Caco-2 (cell line): ENCODE data around the gene FGD2. TPM values are rescaled to one million over a fixed set of nuclear protein-coding genes. Genes with fewer than 3 reads are reported as not detected.

Source experiments
- BruUV-seq: library from RNA; stranded (reverse); fragments of 400-500 nt; replicated peaks from 2 replicates; lab custom pipeline; 2021; lab: Mats Ljungman, UMichigan
- CTCF ChIA-PET: fragments of 300-600 bp; sonication (Branson Sonifier 250); formaldehyde crosslinking; loops from one replicate; lab custom pipeline; 2022; ENCODE audit warnings: antibody characterized with exemption; lab: Charles Lee
- POLR2A ChIA-PET: fragments of 300-600 bp; sonication (Branson Sonifier 250); formaldehyde crosslinking; loops from one replicate; lab custom pipeline; 2022; ENCODE audit warnings: antibody characterized with exemption; lab: Charles Lee
- DNase-seq, 2 experiments: peaks; one replicate each; pipeline versions ENCODE4 v3.0.0 to v3.0.0-alpha.2; 2020 to 2022
- H3K27me3 ChIP-seq: replicated peaks from 2 replicates; pipeline ENCODE4 v1.6.0; 2011; ENCODE audit warnings: low read length; ENCODE audit not compliant: control insufficient read depth, insufficient read depth
- H3K36me3 ChIP-seq: 2 replicates; pipeline ENCODE4 v1.5.1; 2011; ENCODE audit warnings: low read length; ENCODE audit not compliant: control insufficient read depth, insufficient read depth
- H3K4me1 ChIP-seq: fragments of 250-450 bp; sonication (Bioruptor Pico); 2 replicates; pipeline ENCODE4 v1.5.1; 2020; ENCODE audit warnings: mild to moderate bottlenecking
- H3K4me3 ChIP-seq: 2 replicates; pipeline ENCODE4 v1.5.1; 2011; ENCODE audit warnings: low read depth, mild to moderate bottlenecking, control low read depth, low read length
- H3K9me3 ChIP-seq: fragments of 250-450 bp; sonication (Bioruptor Pico); 2 replicates; pipeline ENCODE4 v1.5.1; 2020; ENCODE audit warnings: mild to moderate bottlenecking, moderate library complexity
- H3K27ac Mint-ChIP-seq: one replicate; pipeline ENCODE4 v1.8.0; 2022; ENCODE audit warnings: mixed read lengths; ENCODE audit not compliant: unreplicated experiment
- H3K27me3 Mint-ChIP-seq: one replicate; pipeline ENCODE4 v1.8.0; 2022; ENCODE audit warnings: mixed read lengths; ENCODE audit not compliant: insufficient read depth, unreplicated experiment
- H3K36me3 Mint-ChIP-seq: one replicate; pipeline ENCODE4 v1.8.0; 2022; ENCODE audit warnings: mild to moderate bottlenecking, mixed read lengths; ENCODE audit not compliant: insufficient read depth, unreplicated experiment
- H3K4me1 Mint-ChIP-seq: one replicate; pipeline ENCODE4 v1.8.0; 2022; ENCODE audit warnings: low read depth, mixed read lengths; ENCODE audit not compliant: unreplicated experiment
- H3K4me3 Mint-ChIP-seq: one replicate; pipeline ENCODE4 v1.8.0; 2022; ENCODE audit warnings: mild to moderate bottlenecking, moderate library complexity, mixed read lengths; ENCODE audit not compliant: unreplicated experiment
- H3K9me3 Mint-ChIP-seq: one replicate; pipeline ENCODE4 v1.8.0; 2022; ENCODE audit warnings: mixed read lengths; ENCODE audit not compliant: unreplicated experiment
- intact Hi-C: fragments of 100-400 bp; cut with micrococcal nuclease; formaldehyde crosslinking; loops from one replicate; pipeline ENCODE4 v1.10.0; 2022; ENCODE audit not compliant: unreplicated experiment
- total RNA-seq: library from RNA; stranded (reverse); gene quantifications from 2 replicates; pipeline ENCODE4 v1.2.3, GENCODE V29; 2022
- TF ChIP-seq, protein P1 (sequence below), 2 experiments: fragments of 200-600 bp in 1 of 2; IDR thresholded peaks; 1 replicate in 1 of 2; 2 replicates in 1 of 2; pipeline versions ENCODE4 v1.5.1 to v1.8.0; 2011 to 2022; ENCODE audit warnings: antibody characterized with exemption in 1 of 2, control low read depth in 1 of 2, inconsistent platforms in 1 of 2, low read depth in 1 of 2, low read length in 1 of 2, mild to moderate bottlenecking in 1 of 2, moderate library complexity in 1 of 2; ENCODE audit not compliant: insufficient read depth in 1 of 2, severe bottlenecking in 1 of 2, unreplicated experiment in 1 of 2

Gene FGD2
- total RNA-seq, 1 experiment from 2014 or later = not detected

DNA sequence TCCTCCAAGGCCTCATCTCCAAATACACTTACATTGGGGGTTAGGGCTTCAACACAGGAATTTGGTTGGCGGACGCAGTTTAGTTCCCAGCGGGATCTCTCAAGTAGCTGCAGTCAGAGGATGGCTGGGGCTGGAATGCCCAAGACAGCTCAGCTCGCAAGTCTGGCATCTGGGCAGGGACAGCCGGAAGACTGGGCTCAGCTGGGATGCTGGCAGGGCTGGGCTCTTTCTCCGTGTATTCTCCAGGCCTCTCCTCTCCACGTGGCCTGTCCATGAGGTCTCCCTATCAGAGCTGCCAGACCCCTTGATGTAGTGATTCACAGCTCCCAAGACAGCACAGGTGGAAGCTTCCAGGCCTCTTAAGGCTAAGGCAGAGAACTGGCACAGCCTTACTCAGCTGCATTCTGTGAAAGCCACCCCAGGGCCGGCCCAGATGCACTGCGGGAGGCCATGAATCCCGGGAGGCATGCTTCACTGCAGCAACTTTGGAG is 5.0 kb downstream of the FGD2 start:
- Mint-ChIP-seq H3K9me3 (no peaks in the 10 kb centered on the region), H3K4me1 (no peaks in the 10 kb centered on the region), H3K27ac (no peak overlapping the region), H3K4me3 (no peak overlapping the region), H3K36me3 (no peaks in the 10 kb centered on the region), H3K27me3 (no peaks in the 10 kb centered on the region)
- no peaks in the 10 kb centered on the region for H3K4me1 ChIP-seq
- DNase-seq = no peak
- H3K4me3 ChIP-seq = no peak overlapping the region
- no peaks in the 10 kb centered on the region for H3K9me3 ChIP-seq
- TF ChIP-seq, protein P1, sequence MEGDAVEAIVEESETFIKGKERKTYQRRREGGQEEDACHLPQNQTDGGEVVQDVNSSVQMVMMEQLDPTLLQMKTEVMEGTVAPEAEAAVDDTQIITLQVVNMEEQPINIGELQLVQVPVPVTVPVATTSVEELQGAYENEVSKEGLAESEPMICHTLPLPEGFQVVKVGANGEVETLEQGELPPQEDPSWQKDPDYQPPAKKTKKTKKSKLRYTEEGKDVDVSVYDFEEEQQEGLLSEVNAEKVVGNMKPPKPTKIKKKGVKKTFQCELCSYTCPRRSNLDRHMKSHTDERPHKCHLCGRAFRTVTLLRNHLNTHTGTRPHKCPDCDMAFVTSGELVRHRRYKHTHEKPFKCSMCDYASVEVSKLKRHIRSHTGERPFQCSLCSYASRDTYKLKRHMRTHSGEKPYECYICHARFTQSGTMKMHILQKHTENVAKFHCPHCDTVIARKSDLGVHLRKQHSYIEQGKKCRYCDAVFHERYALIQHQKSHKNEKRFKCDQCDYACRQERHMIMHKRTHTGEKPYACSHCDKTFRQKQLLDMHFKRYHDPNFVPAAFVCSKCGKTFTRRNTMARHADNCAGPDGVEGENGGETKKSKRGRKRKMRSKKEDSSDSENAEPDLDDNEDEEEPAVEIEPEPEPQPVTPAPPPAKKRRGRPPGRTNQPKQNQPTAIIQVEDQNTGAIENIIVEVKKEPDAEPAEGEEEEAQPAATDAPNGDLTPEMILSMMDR (IDR thresholded peaks at IDR 0.05; ENCODE audit: insufficient read depth in 1 of 2, low read depth in 1 of 2, low read length in 1 of 2, severe bottlenecking in 1 of 2, unreplicated experiment in 1 of 2) = no peak
- no TSS peak for BruUV-seq
- H3K36me3 ChIP-seq = no peaks in the 10 kb centered on the region
- intact Hi-C loops = no loop called here
- no peaks in the 10 kb centered on the region for H3K27me3 ChIP-seq
- ChIA-PET CTCF (no interaction called here), POLR2A (no interaction called here)

DNA sequence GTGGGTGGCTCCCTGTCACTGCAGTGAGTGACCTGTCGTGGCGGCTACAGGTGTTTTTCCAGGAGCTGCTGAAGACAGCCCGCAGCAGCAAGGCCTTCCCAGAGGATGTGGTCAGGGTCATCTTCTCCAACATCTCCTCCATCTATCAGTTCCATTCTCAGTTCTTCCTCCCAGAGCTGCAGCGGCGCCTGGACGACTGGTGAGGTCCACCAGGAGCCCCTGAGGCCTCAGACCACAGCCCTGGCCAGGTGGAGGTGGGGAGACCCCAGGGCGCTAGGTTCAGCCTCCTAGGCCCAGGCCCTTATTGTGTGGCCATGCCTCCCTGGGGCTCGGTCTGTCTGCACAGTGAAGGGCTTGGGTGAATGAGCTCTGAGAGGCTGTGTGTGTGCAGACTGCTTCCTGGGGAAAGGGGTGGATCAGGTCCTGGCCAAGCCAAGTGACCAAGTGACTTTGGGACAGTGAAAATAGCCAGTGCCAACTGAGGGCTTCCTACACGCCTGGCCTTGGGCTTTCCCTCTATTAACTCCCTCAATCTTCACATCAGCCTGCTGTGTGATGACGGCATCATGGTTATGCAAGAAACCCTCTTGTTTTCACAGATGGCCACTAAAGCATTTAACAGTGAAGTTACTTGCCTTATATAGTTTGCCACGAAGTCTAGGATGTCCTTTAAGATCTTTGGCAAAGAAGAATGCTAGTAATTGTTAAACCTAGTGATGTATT is 6.4 kb downstream of the FGD2 start:
- ChIA-PET CTCF (no interaction called here), POLR2A (no interaction called here)
- Mint-ChIP-seq H3K4me1 (no peaks in the 10 kb centered on the region), H3K4me3 (no peak overlapping the region), H3K27me3 (no peaks in the 10 kb centered on the region), H3K27ac (no peak overlapping the region), H3K9me3 (no peaks in the 10 kb centered on the region), H3K36me3 (no peaks in the 10 kb centered on the region)
- no TSS peak for BruUV-seq
- Histone ChIP-seq H3K36me3 (no peaks in the 10 kb centered on the region), H3K27me3 (no peaks in the 10 kb centered on the region), H3K4me3 (no peak overlapping the region), H3K9me3 (no peaks in the 10 kb centered on the region), H3K4me1 (no peaks in the 10 kb centered on the region)
- intact Hi-C loops = no loop called here
- TF ChIP-seq, protein P1 (IDR thresholded peaks at IDR 0.05; ENCODE audit: insufficient read depth in 1 of 2, low read depth in 1 of 2, low read length in 1 of 2, severe bottlenecking in 1 of 2, unreplicated experiment in 1 of 2) = no peak
- DNase-seq = no peak

DNA sequence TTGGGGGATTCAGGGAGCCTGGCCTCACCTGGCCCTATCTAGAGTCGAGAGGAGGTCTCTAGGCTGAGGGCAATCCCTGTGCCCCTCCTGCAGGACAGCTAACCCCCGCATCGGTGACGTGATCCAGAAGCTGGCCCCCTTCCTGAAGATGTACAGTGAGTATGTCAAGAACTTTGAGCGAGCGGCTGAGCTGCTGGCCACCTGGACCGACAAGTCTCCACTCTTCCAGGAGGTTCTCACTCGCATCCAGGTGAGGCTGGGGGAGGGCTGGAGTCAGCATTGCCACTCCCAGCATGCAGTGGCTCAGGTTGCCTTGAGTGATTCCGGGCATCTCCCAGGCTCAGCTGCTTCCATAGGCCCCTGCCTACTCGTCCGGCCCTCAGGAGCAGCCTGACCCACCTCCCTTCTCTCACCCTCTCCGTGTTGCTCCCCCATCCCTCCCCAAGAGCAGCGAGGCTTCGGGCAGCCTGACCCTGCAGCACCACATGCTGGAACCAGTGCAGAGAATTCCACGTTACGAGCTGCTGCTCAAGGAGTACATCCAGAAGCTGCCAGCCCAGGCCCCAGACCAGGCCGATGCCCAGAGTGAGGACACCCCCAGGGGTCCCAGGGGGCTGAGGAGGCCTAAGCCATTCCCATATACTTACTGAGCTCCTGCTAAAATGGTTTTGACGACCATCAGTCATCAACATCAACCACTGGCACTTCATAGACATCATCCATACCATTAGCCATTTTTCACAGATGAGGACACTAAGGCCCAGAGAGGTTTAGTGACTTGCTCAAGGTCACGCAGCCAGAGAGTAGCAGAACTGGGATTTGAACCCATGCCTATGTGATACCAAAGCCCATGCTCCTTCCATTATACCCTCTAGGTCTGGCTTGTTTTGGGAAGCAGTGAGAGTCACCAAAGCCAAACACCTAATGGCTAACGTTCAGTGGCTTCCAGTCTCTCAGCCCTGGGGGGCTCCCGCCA is 8.3 kb downstream of the FGD2 start:
- Mint-ChIP-seq H3K36me3 (no peaks in the 10 kb centered on the region), H3K9me3 (no peaks in the 10 kb centered on the region), H3K4me1 (no peaks in the 10 kb centered on the region), H3K27ac (no peak overlapping the region), H3K27me3 (no peaks in the 10 kb centered on the region), H3K4me3 (no peak overlapping the region)
- CTCF ChIA-PET = no interaction called here
- Histone ChIP-seq H3K4me1 (no peaks in the 10 kb centered on the region), H3K27me3 (no peaks in the 10 kb centered on the region), H3K4me3 (no peak overlapping the region), H3K9me3 (no peaks in the 10 kb centered on the region), H3K36me3 (no peaks in the 10 kb centered on the region)
- TF ChIP-seq, protein P1 (IDR thresholded peaks at IDR 0.05; ENCODE audit: insufficient read depth in 1 of 2, low read depth in 1 of 2, low read length in 1 of 2, severe bottlenecking in 1 of 2, unreplicated experiment in 1 of 2) = no peak
- BruUV-seq = no TSS peak
- DNase-seq = no peak
- intact Hi-C loops = no loop called here
- POLR2A ChIA-PET = no interaction called here
